CD8-positive, alpha-beta memory T cell (primary cell): ENCODE results near the gene IDUA. TPM values are rescaled to one million over a fixed set of nuclear protein-coding genes. Genes with fewer than 3 reads are reported as not detected.

ENCODE experiments used
- CTCF ChIA-PET: fragments of 350-600 bp; sonication (Branson Sonifier 250); formaldehyde crosslinking; loops from one replicate; lab custom pipeline; 2021; ENCODE audit warnings: antibody characterized with exemption; lab: Charles Lee
- POLR2A ChIA-PET: fragments of 350-600 bp; sonication (Branson Sonifier 250); formaldehyde crosslinking; loops from one replicate; lab custom pipeline; 2021; ENCODE audit warnings: antibody characterized with exemption; lab: Charles Lee
- DNase-seq, 5 donors: peaks; one replicate each; pipeline versions ENCODE4 v3.0.0 to v3.0.0-alpha.2; 2020 to 2022; ENCODE audit warnings: mixed read lengths in 1 of 5
- H3K27ac ChIP-seq: one replicate; pipeline ENCODE4 v1.7.0; 2013; ENCODE audit warnings: low read depth, mild to moderate bottlenecking, low read length, moderate library complexity
- H3K27me3 ChIP-seq: 2 replicates; pipeline ENCODE4 v1.7.0; 2013; ENCODE audit warnings: low read length, mild to moderate bottlenecking; ENCODE audit not compliant: insufficient read depth, poor library complexity, severe bottlenecking
- H3K36me3 ChIP-seq: 2 replicates; pipeline ENCODE4 v1.7.0; 2013; ENCODE audit warnings: mild to moderate bottlenecking, low read length, moderate library complexity; ENCODE audit not compliant: insufficient read depth
- H3K4me1 ChIP-seq: 2 replicates; pipeline ENCODE4 v1.7.0; 2013; ENCODE audit warnings: mild to moderate bottlenecking, low read length, moderate library complexity; ENCODE audit not compliant: insufficient read depth
- H3K4me3 ChIP-seq: 2 replicates; pipeline ENCODE4 v1.7.0; 2013; ENCODE audit warnings: mild to moderate bottlenecking, low read length
- H3K9me3 ChIP-seq: 2 replicates; pipeline ENCODE4 v1.7.0; 2013; ENCODE audit warnings: mild to moderate bottlenecking, low read length
- H3K27ac Mint-ChIP-seq, 8 donors: one replicate each; pipeline ENCODE4 v1.8.0; 2020 to 2021; ENCODE audit warnings: mixed read lengths in 8 of 8, mild to moderate bottlenecking in 6 of 8, inconsistent platforms in 3 of 8, moderate library complexity in 3 of 8
- H3K27me3 Mint-ChIP-seq, 2 donors: one replicate each; pipeline ENCODE4 v1.8.0; 2020 to 2021; ENCODE audit warnings: mixed read lengths in 2 of 2, mild to moderate bottlenecking in 1 of 2, moderate library complexity in 1 of 2
- H3K36me3 Mint-ChIP-seq, 3 donors: one replicate each; pipeline ENCODE4 v1.8.0; 2020 to 2021; ENCODE audit warnings: mixed read lengths in 3 of 3, inconsistent platforms in 1 of 3, mild to moderate bottlenecking in 1 of 3
- H3K4me1 Mint-ChIP-seq, 3 donors: one replicate each; pipeline ENCODE4 v1.8.0; 2020 to 2021; ENCODE audit warnings: mixed read lengths in 3 of 3, inconsistent platforms in 1 of 3, mild to moderate bottlenecking in 1 of 3
- H3K4me3 Mint-ChIP-seq, 7 donors: one replicate each; pipeline ENCODE4 v1.8.0; 2020 to 2021; ENCODE audit warnings: mixed read lengths in 7 of 7, mild to moderate bottlenecking in 6 of 7, moderate library complexity in 4 of 7, inconsistent platforms in 2 of 7
- H3K9me3 Mint-ChIP-seq, 5 donors: one replicate each; pipeline ENCODE4 v1.8.0; 2020 to 2022; ENCODE audit warnings: mixed read lengths in 5 of 5, mild to moderate bottlenecking in 3 of 5, moderate library complexity in 2 of 5, inconsistent platforms in 1 of 5
- polyA plus RNA-seq: library from polyadenylated mRNA; unstranded; fragments of 300-500 nt; fragmentation: Illumina TruSeq; gene quantifications from one replicate; pipeline ENCODE4 v1.2.3, GENCODE V29; 2021
- total RNA-seq, 2 experiments: library from RNA; stranded (reverse); gene quantifications; one replicate each; pipeline ENCODE4 v1.2.3, GENCODE V29; 2021

IDUA gene
- total and polyA plus RNA-seq, 3 experiments from 2014 or later, result 9.3 to 19.1 (median 18.7) TPM

DNA sequence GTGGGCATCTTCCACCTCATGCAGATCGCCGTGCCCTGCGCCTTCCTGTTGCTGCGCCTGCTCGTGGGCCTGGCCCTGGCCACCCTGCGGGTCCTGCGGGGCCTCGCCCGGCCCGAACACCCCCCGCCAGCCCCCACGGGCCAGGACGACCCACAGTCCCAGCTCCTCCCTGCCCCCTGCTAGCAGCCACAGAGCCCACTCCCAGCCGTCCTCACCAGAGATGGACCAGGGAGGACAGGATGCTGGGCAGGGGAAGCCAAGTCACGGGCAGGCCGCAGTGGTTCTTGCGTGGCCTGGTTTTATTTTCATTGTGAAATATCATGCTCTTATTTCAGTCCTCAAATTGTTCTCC, 28.6 kb upstream of the IDUA start:
- POLR2A ChIA-PET, result interaction anchor here (0.6 kb wide), 1 partner anchor 12 kb away, joined by 8 read pairs; no protein-coding TSS in a partner anchor
- no peaks in the 10 kb centered on the region for H3K4me1 ChIP-seq
- CTCF ChIA-PET, result no interaction called here
- no peaks in the 10 kb centered on the region for H3K36me3 ChIP-seq
- H3K27ac ChIP-seq, result no peak overlapping the region
- no peak overlapping the region for H3K4me3 ChIP-seq
- Mint-ChIP-seq H3K36me3 (peaks cover 0 to 63% (median 0%) of the 10 kb centered on the region in 3 donors), H3K27ac (no peak overlapping the region), H3K27me3 (no peaks in the 10 kb centered on the region), H3K9me3 (no peaks in the 10 kb centered on the region), H3K4me1 (peaks cover 0 to 1% (median 0%) of the 10 kb centered on the region in 3 donors), H3K4me3 (no peak overlapping the region)
- H3K9me3 ChIP-seq, result no peaks in the 10 kb centered on the region
- no peaks in the 10 kb centered on the region for H3K27me3 ChIP-seq
- DNase-seq, result no peak

DNA sequence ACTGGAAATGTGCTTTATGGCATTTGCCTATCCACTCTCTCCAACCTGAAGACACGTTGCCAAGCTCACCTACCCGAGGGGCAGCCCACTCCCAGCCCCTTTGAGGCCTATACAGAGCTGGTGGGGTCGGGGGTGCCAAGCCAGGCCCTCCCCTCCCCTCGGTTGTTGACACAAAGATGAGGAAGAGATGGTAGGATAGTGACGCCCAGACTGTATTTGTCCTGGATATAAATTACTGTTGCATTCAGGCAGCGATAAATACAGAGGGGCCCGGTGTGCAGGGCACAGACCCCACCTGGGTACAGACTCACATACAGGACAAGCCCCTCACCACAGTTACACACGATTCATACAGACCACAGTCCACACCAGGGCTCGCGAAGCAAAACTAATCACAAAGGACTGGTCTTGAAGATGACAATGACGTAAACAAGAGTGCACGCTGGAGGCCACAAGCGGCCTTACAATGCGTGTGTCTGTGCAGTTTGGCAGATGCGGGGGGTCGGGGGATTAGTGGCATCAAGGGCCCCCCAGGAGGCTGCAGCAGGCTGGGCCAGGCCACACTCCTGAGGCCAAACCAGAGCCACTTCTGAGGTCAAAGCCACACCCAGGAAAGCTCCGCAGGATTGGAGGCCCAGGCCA, 28.0 kb upstream of the IDUA start:
- no peaks in the 10 kb centered on the region for H3K36me3 ChIP-seq

DNA sequence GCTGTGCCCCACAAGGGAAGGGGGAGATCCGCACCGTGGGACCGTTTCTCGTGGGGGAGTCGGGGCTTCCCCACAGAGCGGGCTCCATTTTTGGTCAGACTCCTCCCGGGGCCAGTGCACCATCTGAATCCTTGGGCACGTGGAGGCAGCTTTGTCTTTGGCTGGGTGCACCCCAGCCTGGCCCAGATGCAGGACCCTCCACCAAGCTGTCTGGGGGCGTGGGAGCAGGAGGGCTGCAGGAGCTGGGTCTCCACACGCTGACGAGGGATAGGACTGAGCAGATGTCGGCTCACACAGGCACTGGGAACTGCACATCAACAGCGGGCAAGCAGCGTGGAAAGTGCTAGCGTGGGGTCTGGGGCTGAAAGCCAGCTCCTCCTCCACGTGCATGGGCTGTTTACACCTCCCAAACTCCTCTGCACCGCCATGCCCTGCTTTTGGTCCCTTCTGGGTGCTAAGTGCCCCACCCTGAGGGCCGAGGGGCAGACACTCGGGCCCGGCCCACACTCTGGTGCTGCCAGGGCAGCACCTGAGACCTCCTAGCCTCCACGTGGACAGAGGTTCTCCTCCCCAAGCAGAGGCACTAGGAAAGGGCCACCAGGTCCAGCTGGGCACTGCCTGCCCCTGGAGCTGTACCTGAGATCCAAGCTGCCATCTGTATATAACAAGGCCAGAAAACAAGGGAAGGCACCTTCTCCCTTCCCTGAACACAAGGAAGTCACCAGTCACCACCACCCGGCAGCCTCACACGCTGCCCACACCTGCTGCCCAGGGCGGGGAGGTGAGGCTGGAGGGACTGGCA, 27.3 kb upstream of the IDUA start:
- ChIA-PET CTCF (no interaction called here), POLR2A (no interaction called here)
- no peak overlapping the region for H3K4me3 Mint-ChIP-seq
- Histone ChIP-seq H3K27me3 (no peaks in the 10 kb centered on the region), H3K9me3 (no peaks in the 10 kb centered on the region), H3K4me3 (no peak overlapping the region), H3K36me3 (no peaks in the 10 kb centered on the region), H3K27ac (no peak overlapping the region), H3K4me1 (no peaks in the 10 kb centered on the region)
- H3K27me3 Mint-ChIP-seq, result no peaks in the 10 kb centered on the region
- DNase-seq, result peak in 1 of 5 donors; percentile 44
- peaks cover 0 to 1% (median 0%) of the 10 kb centered on the region in 3 donors for H3K4me1 Mint-ChIP-seq
- peaks cover 0 to 67% (median 0%) of the 10 kb centered on the region in 3 donors for H3K36me3 Mint-ChIP-seq
- H3K9me3 Mint-ChIP-seq, result no peaks in the 10 kb centered on the region
- H3K27ac Mint-ChIP-seq, result no peak overlapping the region

More for the DNA sequence above, 28.0 kb upstream of the IDUA start:
- Histone ChIP-seq H3K27ac (no peak overlapping the region), H3K4me3 (no peak overlapping the region), H3K27me3 (no peaks in the 10 kb centered on the region), H3K9me3 (no peaks in the 10 kb centered on the region), H3K4me1 (no peaks in the 10 kb centered on the region)
- Mint-ChIP-seq H3K27ac (no peak overlapping the region), H3K27me3 (no peaks in the 10 kb centered on the region), H3K4me3 (no peak overlapping the region), H3K4me1 (peaks cover 0 to 1% (median 0%) of the 10 kb centered on the region in 3 donors), H3K36me3 (peaks cover 0 to 65% (median 0%) of the 10 kb centered on the region in 3 donors), H3K9me3 (no peaks in the 10 kb centered on the region)
- ChIA-PET POLR2A (no interaction called here), CTCF (no interaction called here)
- DNase-seq, result no peak

DNA sequence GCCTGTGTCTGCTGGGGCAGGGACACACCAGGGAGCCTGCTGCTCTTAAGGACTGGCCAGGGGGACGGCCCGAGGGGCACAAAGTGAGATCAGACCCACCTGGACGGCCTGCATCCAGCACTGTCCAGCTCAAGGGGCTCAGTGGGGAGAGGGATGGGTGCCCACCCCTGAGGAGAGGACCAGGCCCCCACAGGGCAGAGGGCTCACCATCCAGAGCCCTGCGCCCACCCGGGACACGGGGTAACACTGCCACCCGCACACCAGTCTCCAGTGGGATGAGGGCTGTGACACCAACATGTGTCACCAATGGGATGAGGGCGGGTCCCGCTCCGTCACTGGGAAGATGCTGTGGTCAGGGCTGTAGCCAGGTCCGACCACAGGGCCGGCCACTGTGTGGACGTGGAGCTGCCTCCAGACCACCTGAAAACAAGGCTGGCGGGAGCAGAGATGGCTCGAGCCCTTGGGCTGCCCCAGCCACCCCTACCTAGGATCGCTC, 26.7 kb upstream of the IDUA start:
- Histone ChIP-seq H3K36me3 (no peaks in the 10 kb centered on the region), H3K27me3 (no peaks in the 10 kb centered on the region), H3K4me1 (no peaks in the 10 kb centered on the region), H3K4me3 (no peak overlapping the region), H3K27ac (no peak overlapping the region), H3K9me3 (no peaks in the 10 kb centered on the region)
- DNase-seq, result peak in 1 of 5 donors; percentile 26
- ChIA-PET POLR2A (no interaction called here), CTCF (no interaction called here)
- peaks cover 0 to 69% (median 0%) of the 10 kb centered on the region in 3 donors for H3K36me3 Mint-ChIP-seq
- peaks cover 0 to 1% (median 0%) of the 10 kb centered on the region in 3 donors for H3K4me1 Mint-ChIP-seq
- H3K4me3 Mint-ChIP-seq, result no peak overlapping the region
- no peaks in the 10 kb centered on the region for H3K27me3 Mint-ChIP-seq
- no peaks in the 10 kb centered on the region for H3K9me3 Mint-ChIP-seq
- no peak overlapping the region for H3K27ac Mint-ChIP-seq

DNA sequence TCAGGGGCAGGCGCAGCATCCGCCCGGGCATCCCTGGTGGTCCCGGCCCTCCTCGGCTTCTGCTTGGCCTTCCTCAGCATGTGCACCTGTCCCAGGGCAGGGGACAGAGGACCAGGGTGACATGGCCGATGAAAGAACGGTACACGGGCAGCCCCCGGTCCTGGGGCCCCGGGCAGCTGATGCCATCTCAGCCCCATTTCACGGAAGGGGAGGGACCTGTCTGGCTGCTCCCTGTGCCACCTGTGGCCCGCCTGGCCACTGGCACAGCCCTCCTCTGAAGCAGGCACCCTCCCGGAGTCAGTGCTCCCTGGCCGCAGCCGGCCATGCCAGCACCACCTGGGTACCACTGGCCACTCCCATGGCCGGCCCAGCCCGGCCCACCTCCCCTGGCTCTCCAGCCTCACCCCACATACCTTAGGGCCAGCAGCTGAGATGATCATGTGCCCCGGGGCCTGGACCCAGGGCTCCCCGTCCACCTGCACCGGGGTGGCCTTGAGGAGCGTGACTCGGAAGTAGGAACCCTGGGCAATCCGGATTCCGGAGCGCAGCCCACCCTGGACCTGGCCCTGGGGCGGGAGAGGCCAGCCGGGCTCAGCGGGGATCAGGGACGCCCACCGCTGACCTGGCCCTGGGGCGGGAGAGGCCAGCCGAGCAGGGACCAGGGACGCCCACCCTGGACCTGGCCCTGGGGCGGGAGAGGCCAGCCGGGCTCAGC, 26.1 kb upstream of the IDUA start:
- Mint-ChIP-seq H3K4me3 (no peak overlapping the region), H3K27ac (no peak overlapping the region), H3K36me3 (peaks cover 0 to 73% (median 0%) of the 10 kb centered on the region in 3 donors), H3K27me3 (no peaks in the 10 kb centered on the region), H3K9me3 (no peaks in the 10 kb centered on the region), H3K4me1 (peaks cover 0 to 1% (median 0%) of the 10 kb centered on the region in 3 donors)
- no peaks in the 10 kb centered on the region for H3K27me3 ChIP-seq
- POLR2A ChIA-PET, result no interaction called here
- DNase-seq, result peak in 1 of 5 donors; percentile 46
- H3K4me3 ChIP-seq, result no peak overlapping the region
- H3K36me3 ChIP-seq, result no peaks in the 10 kb centered on the region
- H3K9me3 ChIP-seq, result no peaks in the 10 kb centered on the region
- no peaks in the 10 kb centered on the region for H3K4me1 ChIP-seq
- CTCF ChIA-PET, result no interaction called here
- H3K27ac ChIP-seq, result no peak overlapping the region

DNA sequence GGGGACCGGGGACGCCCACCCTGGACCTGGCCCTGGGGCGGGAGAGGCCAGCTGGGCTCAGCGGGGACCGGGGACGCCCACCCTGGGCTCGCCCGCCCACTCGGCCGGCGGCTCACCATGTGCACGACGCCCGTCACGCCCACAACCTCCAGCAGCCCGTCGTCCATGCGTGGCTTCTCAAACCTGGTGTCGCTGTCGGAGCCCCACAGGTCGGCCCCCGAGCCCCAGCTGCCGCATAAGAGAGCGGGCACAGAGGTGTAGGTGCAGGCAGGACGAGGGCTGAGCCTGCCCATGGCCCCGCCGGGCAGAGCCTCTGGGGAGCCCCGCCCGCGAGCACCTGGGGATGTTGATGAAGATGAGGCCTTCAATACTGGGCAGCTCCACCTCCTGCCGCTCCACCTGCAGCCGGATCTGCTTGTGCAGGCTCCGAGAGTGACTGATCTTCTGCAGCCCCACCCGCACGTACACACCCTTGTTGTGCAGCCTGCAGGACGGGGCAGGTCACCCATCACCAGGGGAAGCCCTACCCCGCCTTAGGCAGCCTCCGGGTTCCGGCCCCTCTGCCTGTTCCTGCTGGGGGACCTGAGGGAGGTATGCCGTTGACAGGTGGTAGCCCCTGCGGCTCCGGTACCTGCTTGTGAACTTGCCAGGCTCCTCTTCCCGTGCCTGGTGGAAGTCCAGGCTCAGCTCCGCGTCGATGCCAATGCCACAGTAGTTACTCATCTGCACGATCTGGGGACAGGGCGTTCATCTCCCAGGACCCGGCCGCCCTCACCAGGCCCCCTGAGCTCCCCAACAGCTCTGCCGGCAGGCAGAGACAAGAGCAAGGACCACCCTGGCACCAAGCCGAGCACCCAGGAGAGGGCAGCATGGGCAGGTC, 25.3 kb upstream of the IDUA start:
- Mint-ChIP-seq H3K27me3 (no peaks in the 10 kb centered on the region), H3K4me1 (peaks cover 0 to 1% (median 0%) of the 10 kb centered on the region in 3 donors), H3K36me3 (peaks cover 0 to 75% (median 0%) of the 10 kb centered on the region in 3 donors), H3K4me3 (no peak overlapping the region), H3K27ac (no peak overlapping the region), H3K9me3 (no peaks in the 10 kb centered on the region)
- ChIA-PET POLR2A (no interaction called here), CTCF (no interaction called here)
- peak in 1 of 5 donors; percentile 44 for DNase-seq
- Histone ChIP-seq H3K9me3 (no peaks in the 10 kb centered on the region), H3K27me3 (no peaks in the 10 kb centered on the region), H3K27ac (no peak overlapping the region), H3K4me3 (no peak overlapping the region), H3K4me1 (no peaks in the 10 kb centered on the region), H3K36me3 (no peaks in the 10 kb centered on the region)
